ENCODE results near the gene TMTC1. TPM values are rescaled to one million over a fixed set of nuclear protein-coding genes. Genes with fewer than 3 reads are reported as not detected.

TMTC1 gene
- total and polyA plus RNA-seq, 9 of the 15 experiments (the other 6 are each of a cell fraction or from before 2014, with no cell fraction given), result under 0.01 to 0.18 (median 0.06) TPM; not detected in 2

GRCh38 chr12:29804019-29804418 lies 20.3 kb upstream of the TMTC1 start (continued):
- TF ChIP-seq HNRNPLL (IDR thresholded peaks at IDR 0.05; ENCODE audit: low read depth, low read length, poor library complexity, severe bottlenecking) (no peak), RERE (CRISPR knock-in tag; IDR thresholded peaks at IDR 0.05; ENCODE audit: borderline replicate concordance) (no peak), ZFP30 (CRISPR knock-in tag; IDR thresholded peaks at IDR 0.05; ENCODE audit: borderline replicate concordance) (no peak), NCOA2 (IDR thresholded peaks at IDR 0.05; ENCODE audit: partially characterized antibody in 2 of 2) (no peak), FOXK1 (CRISPR knock-in tag; IDR thresholded peaks at IDR 0.05; ENCODE audit: borderline replicate concordance) (no peak), ZEB2 (IDR thresholded peaks at IDR 0.05) (no peak)
- TF ChIP-seq, protein P1, sequence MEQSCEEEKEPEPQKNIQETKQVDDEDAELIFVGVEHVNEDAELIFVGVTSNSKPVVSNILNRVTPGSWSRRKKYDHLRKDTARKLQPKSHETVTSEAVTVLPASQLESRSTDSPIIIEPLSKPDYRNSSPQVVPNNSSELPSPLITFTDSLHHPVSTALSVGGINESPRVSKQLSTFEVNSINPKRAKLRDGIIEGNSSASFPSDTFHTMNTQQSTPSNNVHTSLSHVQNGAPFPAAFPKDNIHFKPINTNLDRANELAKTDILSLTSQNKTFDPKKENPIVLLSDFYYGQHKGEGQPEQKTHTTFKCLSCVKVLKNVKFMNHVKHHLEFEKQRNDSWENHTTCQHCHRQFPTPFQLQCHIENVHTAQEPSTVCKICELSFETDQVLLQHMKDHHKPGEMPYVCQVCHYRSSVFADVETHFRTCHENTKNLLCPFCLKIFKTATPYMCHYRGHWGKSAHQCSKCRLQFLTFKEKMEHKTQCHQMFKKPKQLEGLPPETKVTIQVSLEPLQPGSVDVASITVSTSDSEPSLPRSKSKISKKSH (CRISPR knock-in tag; IDR thresholded peaks at IDR 0.05), result no peak

All from K562 (cell line).